ENCODE measurements around the gene COPS9. TPM values are rescaled to one million over a fixed set of nuclear protein-coding genes. Genes with fewer than 3 reads are reported as not detected.

COPS9 gene
- total and polyA plus RNA-seq, 2 donors (not counting 1 experiment from before 2014, with no cell fraction given), result 48.7 to 69.9 TPM

DNA sequence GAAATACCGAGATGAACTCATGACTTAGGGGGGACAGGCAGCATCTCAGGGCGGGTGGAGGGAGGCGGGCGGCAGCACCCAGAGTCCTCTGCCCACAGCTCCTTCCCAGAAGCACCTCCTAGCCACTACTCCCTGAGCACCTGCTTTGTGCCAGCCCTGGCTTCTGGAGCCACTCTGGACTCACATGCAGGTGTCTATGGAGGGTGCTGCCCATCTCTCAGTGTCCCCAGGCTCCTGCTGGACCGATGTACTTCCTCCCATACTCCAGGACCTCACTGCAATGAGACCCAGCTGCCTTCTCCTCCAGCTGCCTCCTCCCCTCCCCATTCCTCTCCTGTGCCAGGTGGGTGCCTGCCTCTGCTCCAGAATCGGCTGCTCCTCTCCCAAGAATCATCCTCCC is 26.4 kb upstream of the COPS9 start:
- CTCF ChIA-PET, result no interaction called here

GRCh38 chr2:240162032-240162431 is 25.9 kb upstream of the COPS9 start:
- Mint-ChIP-seq H3K27ac (no peak overlapping the region), H3K27me3 (no peaks in the 10 kb centered on the region), H3K4me1 (no peaks in the 10 kb centered on the region), H3K9me3 (ENCODE audit: insufficient read depth) (peaks cover 8% of the 10 kb centered on the region), H3K4me3 (no peak overlapping the region)
- intact Hi-C loops (cut with micrococcal nuclease), result no loop called here
- no peaks in the 10 kb centered on the region for H3K79me2 ChIP-seq (ENCODE audit: control insufficient read depth, insufficient read depth, low read length)
- no peaks in the 10 kb centered on the region for H3K27me3 ChIP-seq (replicated peaks in 1 of 4; ENCODE audit: control extremely low read depth in 1 of 4, control insufficient read depth in 3 of 4, insufficient read depth in 4 of 4, low read length in 3 of 4)
- ChIA-PET CTCF (no interaction called here), POLR2A (no interaction called here)
- H3K4me3 ChIP-seq (ENCODE audit: control extremely low read depth in 1 of 5, extremely low read depth in 1 of 5, insufficient read depth in 1 of 5, low read depth in 2 of 5, low read length in 4 of 5), result no peak overlapping the region
- WGBS (ENCODE audit: insufficient coverage), result 82% methylated on average over 4 of the region's 5 CpGs
- TF ChIP-seq CTCF (IDR thresholded peaks at IDR 0.05) (no peak), EZH2 (IDR thresholded peaks at IDR 0.05; ENCODE audit: borderline replicate concordance, insufficient read depth, low read depth, low read length, poor library complexity, severe bottlenecking) (no peak)
- H3K36me3 ChIP-seq (replicated peaks in 1 of 2; ENCODE audit: control extremely low read depth in 1 of 2, control insufficient read depth in 1 of 2, extremely low read depth in 1 of 2, insufficient read depth in 2 of 2, low read length in 1 of 2), result no peaks in the 10 kb centered on the region
- no peak overlapping the region for H3K27ac ChIP-seq (ENCODE audit: low read length in 2 of 2)
- no peaks in the 10 kb centered on the region for H3K4me1 ChIP-seq (ENCODE audit: control insufficient read depth in 2 of 2, insufficient read depth in 2 of 2, low read length in 2 of 2)
- ATAC-seq (ENCODE audit: low read depth) (no peak), DNase-seq (no peak)
- no peak overlapping the region for H2AFZ ChIP-seq (ENCODE audit: insufficient read depth, low read depth, low read length, poor library complexity, severe bottlenecking)
- H3K4me2 ChIP-seq (replicated peaks; ENCODE audit: low read depth, low read length, poor library complexity, severe bottlenecking), result no peak overlapping the region
- no peak overlapping the region for H3K9ac ChIP-seq (ENCODE audit: low read length)
- no peaks in the 10 kb centered on the region for H4K20me1 ChIP-seq (ENCODE audit: control insufficient read depth, insufficient read depth, low read length, poor library complexity, severe bottlenecking)
- peaks cover 0 to 5% (median 0%) of the 10 kb centered on the region in 3 donors for H3K9me3 ChIP-seq (ENCODE audit: control extremely low read depth in 1 of 3, control insufficient read depth in 2 of 3, insufficient read depth in 1 of 3, low read length in 2 of 3)

More for the DNA sequence above, 26.4 kb upstream of the COPS9 start:
- H3K27ac Mint-ChIP-seq, result no peak overlapping the region
- H3K9me3 Mint-ChIP-seq (ENCODE audit: insufficient read depth), result peaks cover 8% of the 10 kb centered on the region
- no peaks in the 10 kb centered on the region for H3K79me2 ChIP-seq (ENCODE audit: control insufficient read depth, insufficient read depth, low read length)
- DNase-seq (no peak), ATAC-seq (ENCODE audit: low read depth) (no peak)
- no peak overlapping the region for H3K4me2 ChIP-seq (replicated peaks; ENCODE audit: low read depth, low read length, poor library complexity, severe bottlenecking)
- WGBS (ENCODE audit: insufficient coverage), result 80% methylated on average over 6 of the region's 6 CpGs
- POLR2A ChIA-PET, result no interaction called here
- H3K4me1 Mint-ChIP-seq, result no peaks in the 10 kb centered on the region
- H3K4me1 ChIP-seq (ENCODE audit: control insufficient read depth in 2 of 2, insufficient read depth in 2 of 2, low read length in 2 of 2), result no peaks in the 10 kb centered on the region
- no peak overlapping the region for H2AFZ ChIP-seq (ENCODE audit: insufficient read depth, low read depth, low read length, poor library complexity, severe bottlenecking)
- no peaks in the 10 kb centered on the region for H4K20me1 ChIP-seq (ENCODE audit: control insufficient read depth, insufficient read depth, low read length, poor library complexity, severe bottlenecking)
- H3K4me3 ChIP-seq (ENCODE audit: control extremely low read depth in 1 of 5, extremely low read depth in 1 of 5, insufficient read depth in 1 of 5, low read depth in 2 of 5, low read length in 4 of 5), result no peak overlapping the region
- no peaks in the 10 kb centered on the region for H3K27me3 Mint-ChIP-seq
- H3K9me3 ChIP-seq (ENCODE audit: control extremely low read depth in 1 of 3, control insufficient read depth in 2 of 3, insufficient read depth in 1 of 3, low read length in 2 of 3), result peaks cover 0 to 5% (median 0%) of the 10 kb centered on the region in 3 donors
- H3K9ac ChIP-seq (ENCODE audit: low read length), result no peak overlapping the region
- intact Hi-C loops (cut with micrococcal nuclease), result no loop called here
- H3K4me3 Mint-ChIP-seq, result no peak overlapping the region
- H3K27me3 ChIP-seq (replicated peaks in 1 of 4; ENCODE audit: control extremely low read depth in 1 of 4, control insufficient read depth in 3 of 4, insufficient read depth in 4 of 4, low read length in 3 of 4), result no peaks in the 10 kb centered on the region
- no peak overlapping the region for H3K27ac ChIP-seq (ENCODE audit: low read length in 2 of 2)
- TF ChIP-seq CTCF (IDR thresholded peaks at IDR 0.05) (no peak), EZH2 (IDR thresholded peaks at IDR 0.05; ENCODE audit: borderline replicate concordance, insufficient read depth, low read depth, low read length, poor library complexity, severe bottlenecking) (no peak)
- H3K36me3 ChIP-seq (replicated peaks in 1 of 2; ENCODE audit: control extremely low read depth in 1 of 2, control insufficient read depth in 1 of 2, extremely low read depth in 1 of 2, insufficient read depth in 2 of 2, low read length in 1 of 2), result no peaks in the 10 kb centered on the region

All from B cell (primary cell).